Subcutaneous adipose tissue (tissue), 4 donors: ENCODE results near the gene DPP4. TPM values are rescaled to one million over a fixed set of nuclear protein-coding genes. Genes with fewer than 3 reads are reported as not detected.

Source experiments
- CTCF ChIP-seq: fragments of 450-650 bp; IDR thresholded peaks from one replicate; pipeline ENCODE4 v1.5.1; 2016; ENCODE audit warnings: low read depth, mild to moderate bottlenecking, control low read depth, antibody characterized with exemption, moderate library complexity
- total RNA-seq, 4 donors: library from RNA; depleted of rRNA; stranded (reverse); fragments of >200 nt; gene quantifications; one replicate each; pipeline ENCODE4 v1.1.0, GENCODE V29; 2016

DPP4 gene
- total RNA-seq, 4 donors from 2014 or later, result 11.5 to 17.8 (median 16.3) TPM

GRCh38 chr2:162063281-162063680, 10.7 kb downstream of the DPP4 start:
- no peak for TF ChIP-seq CTCF

GRCh38 chr2:162062559-162062958, 11.5 kb downstream of the DPP4 start:
- TF ChIP-seq CTCF, result no peak

- TF ChIP-seq CTCF, result no peak
Observed at GRCh38 chr2:162061021-162061420, 13.0 kb downstream of the DPP4 start.

GRCh38 chr2:162060532-162060931, 13.5 kb downstream of the DPP4 start:
- TF ChIP-seq CTCF, result no peak

- TF ChIP-seq CTCF, result no peak
Observed at GRCh38 chr2:162058973-162059668, 14.9 kb downstream of the DPP4 start.

- TF ChIP-seq CTCF, result no peak
Observed at GRCh38 chr2:162057426-162057825, 16.6 kb downstream of the DPP4 start.

- TF ChIP-seq CTCF, result no peak
Observed at GRCh38 chr2:162056796-162057399, 17.1 kb downstream of the DPP4 start.
